HCT116 (cell line): ENCODE data around the gene TBC1D13. TPM values are rescaled to one million over a fixed set of nuclear protein-coding genes. Genes with fewer than 3 reads are reported as not detected.

Experiments
- ATAC-seq: fragments of 200-7000 bp; cut with Tn5 transposase; 2 replicates; pipeline ENCODE4 v1.9.1; 2020; ENCODE audit warnings: mild to moderate bottlenecking, moderate library complexity
- BruUV-seq: library from RNA; stranded (reverse); fragments of 400-500 nt; replicated peaks from 2 replicates; lab custom pipeline; 2021; lab: Mats Ljungman, UMichigan
- CTCF ChIA-PET: fragments of 300-600 bp; sonication (Branson Sonifier 250); formaldehyde crosslinking; loops from one replicate; lab custom pipeline; 2021; ENCODE audit warnings: antibody characterized with exemption; lab: Charles Lee
- POLR2A ChIA-PET: fragments of 300-600, 350-600 bp; sonication (Branson Sonifier 250); formaldehyde crosslinking; loops from one replicate; lab custom pipeline; 2021; ENCODE audit warnings: antibody characterized with exemption; lab: Charles Lee
- RAD21 ChIA-PET, 2 experiments: fragments of 300-600 bp; sonication (Branson Sonifier 250); formaldehyde crosslinking; loops; one replicate each; lab custom pipeline; 2023; ENCODE audit warnings: low total read pairs in 2 of 2; ENCODE audit not compliant: uncharacterized antibody in 2 of 2, unreplicated experiment in 2 of 2, low non-redundant PET in 1 of 2; lab: Charles Lee
- DNase-seq: peaks from one replicate; pipeline ENCODE4 v3.0.0-alpha.2; 2010; ENCODE audit warnings: low read depth, low spot score
- H2AFZ ChIP-seq: fragments of 200-600 bp; shearing (Covaris generic), sonication (generic); 2 replicates; pipeline ENCODE4 v1.6.1; 2017; ENCODE audit warnings: low read depth, mixed run types, mixed read lengths, antibody characterized with exemption, low read length; ENCODE audit not compliant: poor library complexity, severe bottlenecking
- H3K27ac ChIP-seq: 2 replicates; pipeline ENCODE4 v1.5.1; 2012; ENCODE audit warnings: low read depth, low read length
- H3K27me3 ChIP-seq: fragments of 200-600 bp; sonication (generic); 2 replicates; pipeline ENCODE4 v1.6.1; 2016; ENCODE audit warnings: mixed run types, low read length, mixed read lengths; ENCODE audit not compliant: insufficient read depth
- H3K36me3 ChIP-seq, 2 experiments: fragments of 200-500 bp in 1 of 2; fragments of 200-600 bp in 1 of 2; sonication (Bioruptor generic) in 1 of 2; sonication (generic) in 1 of 2; 2 replicates each; pipeline versions ENCODE4 v1.5.1 to v1.6.1; 2014 to 2016; ENCODE audit warnings: low read length in 2 of 2, inconsistent platforms in 1 of 2, mixed read lengths in 1 of 2, mixed run types in 1 of 2; ENCODE audit not compliant: insufficient read depth in 2 of 2, control insufficient read depth in 1 of 2
- H3K4me1 ChIP-seq, 2 experiments: fragments of 200-600 bp in 1 of 2; sonication (generic) in 1 of 2; 2 replicates each; pipeline versions ENCODE4 v1.5.1 to v1.6.1; 2012 to 2017; ENCODE audit warnings: low read length in 2 of 2, inconsistent platforms in 1 of 2, mild to moderate bottlenecking in 1 of 2, mixed read lengths in 1 of 2, mixed run types in 1 of 2, moderate library complexity in 1 of 2; ENCODE audit not compliant: insufficient read depth in 2 of 2, control insufficient read depth in 1 of 2
- H3K4me2 ChIP-seq: fragments of 200-600 bp; sonication (generic); 2 replicates; pipeline ENCODE4 v1.6.1; 2017; ENCODE audit warnings: mixed run types, low read length, mixed read lengths
- H3K4me3 ChIP-seq, 2 experiments: fragments of 200-600 bp in 1 of 2; sonication (generic) in 1 of 2; replicated peaks in 1 of 2; 2 replicates each; pipeline ENCODE4 v1.5.1; 2011 to 2016; ENCODE audit warnings: low read length in 2 of 2, control low read depth in 1 of 2, low read depth in 1 of 2, mild to moderate bottlenecking in 1 of 2, mixed read lengths in 1 of 2, mixed run types in 1 of 2
- H3K79me2 ChIP-seq: fragments of 200-600 bp; sonication (generic); 2 replicates; pipeline ENCODE4 v1.6.1; 2017; ENCODE audit warnings: mild to moderate bottlenecking, mixed run types, low read length, moderate library complexity, mixed read lengths; ENCODE audit not compliant: insufficient read depth
- H3K9ac ChIP-seq: fragments of 200-600 bp; sonication (generic); 2 replicates; pipeline ENCODE4 v1.6.1; 2016; ENCODE audit warnings: low read length, mixed read lengths
- H3K9me2 ChIP-seq: fragments of 200-600 bp; sonication (generic), shearing (Covaris generic); 2 replicates; pipeline ENCODE4 v1.6.1; 2017; ENCODE audit warnings: mixed run types, mild to moderate bottlenecking, moderate library complexity; ENCODE audit not compliant: insufficient read depth
- H3K9me3 ChIP-seq, 2 experiments: fragments of 200-500 bp in 1 of 2; fragments of 200-600 bp in 1 of 2; sonication (Bioruptor generic) in 1 of 2; sonication (generic) in 1 of 2; 2 replicates each; pipeline ENCODE4 v1.6.1; 2014 to 2017; ENCODE audit warnings: low read length in 2 of 2, mixed read lengths in 2 of 2, inconsistent platforms in 1 of 2, low read depth in 1 of 2, mild to moderate bottlenecking in 1 of 2, mixed run types in 1 of 2, moderate library complexity in 1 of 2; ENCODE audit not compliant: control insufficient read depth in 1 of 2, insufficient read depth in 1 of 2
- H4K20me1 ChIP-seq: fragments of 200-600 bp; sonication (generic), shearing (Covaris generic); 2 replicates; pipeline ENCODE4 v1.6.1; 2017; ENCODE audit warnings: mixed run types, mild to moderate bottlenecking, moderate library complexity; ENCODE audit not compliant: insufficient read depth
- ATF3 ChIP-seq: IDR thresholded peaks from 2 replicates; pipeline ENCODE4 v1.6.1; 2012
- CBX3 ChIP-seq: IDR thresholded peaks from 2 replicates; pipeline ENCODE4 v1.6.1; 2012; ENCODE audit warnings: low read depth
- EGR1 ChIP-seq: IDR thresholded peaks from 2 replicates; pipeline ENCODE4 v1.6.1; 2012; ENCODE audit warnings: low read depth
- EZH2 ChIP-seq: fragments of 200-600 bp; sonication (generic); IDR thresholded peaks from 2 replicates; pipeline ENCODE4 v1.6.1; 2017; ENCODE audit warnings: antibody characterized with exemption, mixed run types
- EZH2phosphoT487 ChIP-seq: fragments of 200-600 bp; IDR thresholded peaks from 2 replicates; pipeline ENCODE4 v1.6.1; 2018; ENCODE audit warnings: antibody characterized with exemption, borderline replicate concordance
- FOSL1 ChIP-seq: IDR thresholded peaks from 2 replicates; pipeline ENCODE4 v1.6.1; 2012; ENCODE audit warnings: low read depth
- POLR2A ChIP-seq: IDR thresholded peaks from 2 replicates; pipeline ENCODE4 v1.7.0; 2011; ENCODE audit warnings: borderline replicate concordance; ENCODE audit not compliant: insufficient read depth, insufficient read length; ENCODE audit errors: extremely low read depth
- POLR2AphosphoS5 ChIP-seq: IDR thresholded peaks from 2 replicates; pipeline ENCODE4 v1.6.1; 2011; ENCODE audit warnings: mild to moderate bottlenecking, low read depth, low read length, moderate library complexity
- RAD21 ChIP-seq: IDR thresholded peaks from 2 replicates; pipeline ENCODE4 v1.6.1; 2012; ENCODE audit warnings: low read depth, mild to moderate bottlenecking
- SIN3A ChIP-seq: IDR thresholded peaks from 2 replicates; pipeline ENCODE4 v1.6.1; 2012; ENCODE audit warnings: low read depth
- YY1 ChIP-seq: IDR thresholded peaks from 2 replicates; pipeline ENCODE4 v1.6.1; 2011; ENCODE audit warnings: low read length, low read depth, moderate library complexity, mild to moderate bottlenecking; ENCODE audit not compliant: insufficient replicate concordance; ENCODE audit errors: extremely low read depth
- intact Hi-C: fragments of 100-400 bp; cut with micrococcal nuclease; formaldehyde crosslinking; loops from 2 replicates; pipeline ENCODE4 v1.10.0; 2022
- total RNA-seq: library from RNA; stranded (reverse); gene quantifications from one replicate; pipeline ENCODE4 v1.2.1, GENCODE V29; 2021; ENCODE audit not compliant: unreplicated experiment
- TF ChIP-seq, protein P1 (sequence below): IDR thresholded peaks from 2 replicates; pipeline ENCODE4 v1.6.1; 2012

TBC1D13 gene
- total RNA-seq, 1 experiment from 2014 or later = 17.5 TPM

- BruUV-seq = no TSS peak
- no peak overlapping the region for H3K4me2 ChIP-seq
- H3K79me2 ChIP-seq = no peaks in the 10 kb centered on the region
- H3K9me3 ChIP-seq = no peaks in the 10 kb centered on the region
- RAD21 ChIA-PET = no interaction called here
- H3K36me3 ChIP-seq = no peaks in the 10 kb centered on the region
- H2AFZ ChIP-seq = no peak overlapping the region
- CTCF ChIA-PET = no interaction called here
- no peaks in the 10 kb centered on the region for H3K27me3 ChIP-seq
- TF ChIP-seq FOSL1 = no peak
- TF ChIP-seq ATF3 = no peak
- no peak for TF ChIP-seq EGR1
- no peak for TF ChIP-seq EZH2
- TF ChIP-seq CBX3 = no peak
- no peak for TF ChIP-seq YY1
- no peak for TF ChIP-seq POLR2A
- TF ChIP-seq, protein P1, sequence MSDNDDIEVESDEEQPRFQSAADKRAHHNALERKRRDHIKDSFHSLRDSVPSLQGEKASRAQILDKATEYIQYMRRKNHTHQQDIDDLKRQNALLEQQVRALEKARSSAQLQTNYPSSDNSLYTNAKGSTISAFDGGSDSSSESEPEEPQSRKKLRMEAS = no peak
- no peak for TF ChIP-seq RAD21
- no peak for TF ChIP-seq EZH2phosphoT487
- no peak for TF ChIP-seq POLR2AphosphoS5
- no peak for TF ChIP-seq SIN3A
- no peak overlapping the region for H3K9ac ChIP-seq
- POLR2A ChIA-PET = no interaction called here
- no peaks in the 10 kb centered on the region for H3K9me2 ChIP-seq
- H3K4me1 ChIP-seq = no peaks in the 10 kb centered on the region
- intact Hi-C loops = no loop called here
- H4K20me1 ChIP-seq = no peaks in the 10 kb centered on the region
- no peak overlapping the region for H3K4me3 ChIP-seq
- ATAC-seq = no peak
- H3K27ac ChIP-seq = no peak overlapping the region
- no peak for DNase-seq
Observed at GRCh38 chr9:128750926-128751595, 36.0 kb upstream of the TBC1D13 start.
